LoVo (cell line): Measurements from ENCODE around the gene PPM1E.
A peak's percentile ranks its signal among the peaks of the same experiment; 100 is the strongest.
"Not testable (repeated sequence)": the region's sequence is repeated elsewhere in the genome, so short reads cannot be mapped to it uniquely, and the experiment has no call there.

ENCODE experiments used
- DNase-seq: peaks from one replicate; pipeline ENCODE4 v3.0.0-alpha.2; 2016; ENCODE audit warnings: low spot score

The PPM1E gene

GRCh38 chr17:58755577-58756245 lies at the start of gene PPM1E:
PPM1E (plus strand) TSS chr17:58755854.
- no peak for DNase-seq

- no peak for DNase-seq
These were observed 49.1 kb upstream of the PPM1E start for GRCh38 chr17:58706351-58707140.

- peak; percentile 27 for DNase-seq
These were observed 44.6 kb upstream of the PPM1E start for GRCh38 chr17:58710948-58711552.

GRCh38 chr17:58722274-58722673 lies 33.4 kb upstream of the PPM1E start:
- no peak for DNase-seq

- no peak for DNase-seq
These were observed 33.0 kb upstream of the PPM1E start for GRCh38 chr17:58722696-58723095.

GRCh38 chr17:58728798-58729197 lies 26.9 kb upstream of the PPM1E start:
- no peak for DNase-seq

- no peak for DNase-seq
These were observed 24.7 kb upstream of the PPM1E start for GRCh38 chr17:58730937-58731336.

GRCh38 chr17:58734040-58734439 lies 21.6 kb upstream of the PPM1E start:
- DNase-seq: no peak

GRCh38 chr17:58734811-58735210 lies 20.8 kb upstream of the PPM1E start:
- DNase-seq: no peak

GRCh38 chr17:58741121-58741625 lies 14.5 kb upstream of the PPM1E start:
- DNase-seq: peak; percentile 71

- no peak for DNase-seq
These were observed 8.0 kb upstream of the PPM1E start for GRCh38 chr17:58747674-58748073.

- DNase-seq: not testable (repeated sequence)
These were observed 6.0 kb upstream of the PPM1E start for GRCh38 chr17:58749627-58750026.

- DNase-seq: no peak
These were observed 2.6 kb upstream of the PPM1E start for GRCh38 chr17:58753026-58753425.

- DNase-seq: no peak
These were observed 431 bp upstream of the PPM1E start for GRCh38 chr17:58755269-58755576.

- no peak for DNase-seq
These were observed 850 bp downstream of the PPM1E start for GRCh38 chr17:58756246-58757161.

- no peak for DNase-seq
These were observed 1.5 kb downstream of the PPM1E start for GRCh38 chr17:58757162-58757613.

- no peak for DNase-seq
These were observed 3.2 kb downstream of the PPM1E start for GRCh38 chr17:58758890-58759289.

- no peak for DNase-seq
These were observed 3.9 kb downstream of the PPM1E start for GRCh38 chr17:58759522-58759921.

- no peak for DNase-seq
These were observed 4.6 kb downstream of the PPM1E start for GRCh38 chr17:58760248-58760647.

GRCh38 chr17:58763263-58763662 lies 7.6 kb downstream of the PPM1E start:
- DNase-seq: no peak

GRCh38 chr17:58764373-58764772 lies 8.7 kb downstream of the PPM1E start:
- DNase-seq: no peak

- DNase-seq: not testable (repeated sequence)
These were observed 22.8 kb downstream of the PPM1E start for GRCh38 chr17:58778482-58778881.
